ENCODE results near the gene GLP2R. TPM values are rescaled to one million over a fixed set of nuclear protein-coding genes. Genes with fewer than 3 reads are reported as not detected.

The GLP2R gene
- total RNA-seq, 2 experiments from 2014 or later, result not detected

DNA sequence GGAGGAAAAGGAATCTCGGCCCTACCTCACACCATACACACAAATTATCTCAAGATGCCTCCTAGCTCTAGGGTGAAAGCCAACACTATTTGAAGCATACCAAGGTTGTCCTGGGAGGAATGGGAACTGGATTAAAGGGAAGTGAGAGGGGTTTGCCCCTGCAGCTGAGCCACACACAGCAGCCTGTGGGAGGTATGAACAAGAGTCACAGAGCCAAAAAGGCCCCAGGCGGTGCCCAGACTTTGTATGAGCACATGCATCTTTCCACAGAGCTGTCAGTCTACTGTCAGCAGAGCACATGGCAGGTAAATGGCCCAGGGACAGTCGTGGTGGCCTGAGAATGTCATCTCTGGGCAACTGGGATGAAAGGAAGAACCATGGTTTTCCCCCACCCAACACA, 110.4 kb downstream of the GLP2R start:
- POLR2A ChIA-PET, result no interaction called here
- Histone ChIP-seq H3K9me2 (ENCODE audit: insufficient read depth, low read length) (no peaks in the 10 kb centered on the region), H3K27ac (ENCODE audit: low read depth, low read length, poor library complexity, severe bottlenecking) (no peak overlapping the region), H3K36me3 (ENCODE audit: insufficient read depth, low read length) (no peaks in the 10 kb centered on the region), H3K4me2 (ENCODE audit: low read length) (no peak overlapping the region), H2AFZ (ENCODE audit: low read length) (no peak overlapping the region), H4K20me1 (ENCODE audit: insufficient read depth, low read length) (no peaks in the 10 kb centered on the region), H3K4me1 (ENCODE audit: insufficient read depth, low read length, poor library complexity, severe bottlenecking) (no peaks in the 10 kb centered on the region), H3K9me3 (ENCODE audit: low read length) (no peaks in the 10 kb centered on the region), H3K4me3 (ENCODE audit: low read depth, low read length, poor library complexity, severe bottlenecking) (no peak overlapping the region), H3K79me2 (ENCODE audit: insufficient read depth, low read depth, low read length) (no peaks in the 10 kb centered on the region)
- intact Hi-C loops (cut with micrococcal nuclease; ENCODE audit: unreplicated experiment), result no loop called here
- TF ChIP-seq, protein P1, sequence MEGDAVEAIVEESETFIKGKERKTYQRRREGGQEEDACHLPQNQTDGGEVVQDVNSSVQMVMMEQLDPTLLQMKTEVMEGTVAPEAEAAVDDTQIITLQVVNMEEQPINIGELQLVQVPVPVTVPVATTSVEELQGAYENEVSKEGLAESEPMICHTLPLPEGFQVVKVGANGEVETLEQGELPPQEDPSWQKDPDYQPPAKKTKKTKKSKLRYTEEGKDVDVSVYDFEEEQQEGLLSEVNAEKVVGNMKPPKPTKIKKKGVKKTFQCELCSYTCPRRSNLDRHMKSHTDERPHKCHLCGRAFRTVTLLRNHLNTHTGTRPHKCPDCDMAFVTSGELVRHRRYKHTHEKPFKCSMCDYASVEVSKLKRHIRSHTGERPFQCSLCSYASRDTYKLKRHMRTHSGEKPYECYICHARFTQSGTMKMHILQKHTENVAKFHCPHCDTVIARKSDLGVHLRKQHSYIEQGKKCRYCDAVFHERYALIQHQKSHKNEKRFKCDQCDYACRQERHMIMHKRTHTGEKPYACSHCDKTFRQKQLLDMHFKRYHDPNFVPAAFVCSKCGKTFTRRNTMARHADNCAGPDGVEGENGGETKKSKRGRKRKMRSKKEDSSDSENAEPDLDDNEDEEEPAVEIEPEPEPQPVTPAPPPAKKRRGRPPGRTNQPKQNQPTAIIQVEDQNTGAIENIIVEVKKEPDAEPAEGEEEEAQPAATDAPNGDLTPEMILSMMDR (conservative IDR thresholded peaks at IDR 0.05; ENCODE audit: low read length), result no peak
- no peak for TF ChIP-seq EZH2phosphoT487 (IDR thresholded peaks at IDR 0.05; ENCODE audit: borderline replicate concordance, low read depth, low read length)
- no peak for DNase-seq (ENCODE audit: low spot score)
- no TSS peak for BruUV-seq (replicated peaks)
- CTCF ChIA-PET (ENCODE audit: unreplicated experiment), result no interaction called here

DNA sequence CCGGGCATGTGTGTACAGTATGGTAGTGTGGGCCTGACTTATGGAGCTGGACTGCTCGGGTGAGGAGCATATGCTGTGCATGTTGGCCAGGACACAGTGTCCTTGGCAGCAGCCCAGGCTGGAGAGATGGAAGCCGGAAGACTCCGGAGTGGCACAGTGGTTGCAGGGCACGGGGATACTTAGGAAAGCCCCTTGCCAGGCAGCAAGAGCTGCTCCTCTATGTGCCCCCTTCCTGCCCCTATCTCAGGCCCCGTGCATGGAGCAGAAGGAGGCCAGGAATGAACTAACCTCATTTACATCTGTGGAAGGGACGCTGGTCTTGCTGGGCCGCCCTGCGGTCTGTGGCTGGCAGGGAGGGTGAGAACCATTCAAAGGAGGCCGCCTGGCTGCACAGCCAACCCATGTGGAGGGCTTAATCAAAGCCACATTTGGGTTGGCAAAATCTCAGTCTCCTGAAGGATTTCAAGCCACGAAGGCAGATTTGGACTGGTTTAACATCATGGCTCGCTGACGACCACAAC, 111.6 kb downstream of the GLP2R start:
- H3K9me3 ChIP-seq (ENCODE audit: low read length), result no peaks in the 10 kb centered on the region
- no TSS peak for BruUV-seq (replicated peaks)
- TF ChIP-seq, protein P1 (conservative IDR thresholded peaks at IDR 0.05; ENCODE audit: low read length), result no peak
- no peak for TF ChIP-seq EZH2phosphoT487 (IDR thresholded peaks at IDR 0.05; ENCODE audit: borderline replicate concordance, low read depth, low read length)
- no peak for DNase-seq (ENCODE audit: low spot score)
- no peak overlapping the region for H3K4me2 ChIP-seq (ENCODE audit: low read length)
- no peaks in the 10 kb centered on the region for H3K79me2 ChIP-seq (ENCODE audit: insufficient read depth, low read depth, low read length)
- no peak overlapping the region for H3K4me3 ChIP-seq (ENCODE audit: low read depth, low read length, poor library complexity, severe bottlenecking)
- POLR2A ChIA-PET, result no interaction called here
- CTCF ChIA-PET (ENCODE audit: unreplicated experiment), result no interaction called here
- H3K9me2 ChIP-seq (ENCODE audit: insufficient read depth, low read length), result no peaks in the 10 kb centered on the region
- no peaks in the 10 kb centered on the region for H3K4me1 ChIP-seq (ENCODE audit: insufficient read depth, low read length, poor library complexity, severe bottlenecking)
- H3K36me3 ChIP-seq (ENCODE audit: insufficient read depth, low read length), result no peaks in the 10 kb centered on the region
- no peaks in the 10 kb centered on the region for H4K20me1 ChIP-seq (ENCODE audit: insufficient read depth, low read length)
- no peak overlapping the region for H2AFZ ChIP-seq (ENCODE audit: low read length)
- no peak overlapping the region for H3K27ac ChIP-seq (ENCODE audit: low read depth, low read length, poor library complexity, severe bottlenecking)
- intact Hi-C loops (cut with micrococcal nuclease; ENCODE audit: unreplicated experiment), result no loop called here

DNA sequence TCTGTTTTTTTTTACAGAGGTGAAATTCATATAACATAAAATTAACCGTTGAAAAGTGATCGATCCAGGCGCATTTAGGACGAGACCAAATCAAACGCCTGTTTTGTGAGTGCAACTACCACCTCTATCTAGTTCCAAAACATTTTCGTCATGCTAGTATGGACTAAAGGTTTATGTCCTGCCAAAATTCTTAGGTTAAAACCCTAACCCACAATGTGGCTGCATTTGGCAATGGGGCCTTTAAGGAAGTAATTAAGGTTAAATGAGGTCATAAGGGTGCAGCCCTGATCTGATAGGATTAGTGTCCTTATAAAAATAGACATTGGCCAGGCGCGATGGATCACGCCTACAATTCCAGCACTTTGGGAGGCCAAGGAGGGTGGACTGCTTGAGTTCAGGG, 112.2 kb downstream of the GLP2R start:
- BruUV-seq (replicated peaks), result no TSS peak

More for the DNA sequence above, 112.2 kb downstream of the GLP2R start:
- H3K79me2 ChIP-seq (ENCODE audit: insufficient read depth, low read depth, low read length), result no peaks in the 10 kb centered on the region
- no peaks in the 10 kb centered on the region for H3K9me2 ChIP-seq (ENCODE audit: insufficient read depth, low read length)
- H3K4me1 ChIP-seq (ENCODE audit: insufficient read depth, low read length, poor library complexity, severe bottlenecking), result no peaks in the 10 kb centered on the region
- TF ChIP-seq, protein P1 (conservative IDR thresholded peaks at IDR 0.05; ENCODE audit: low read length), result no peak
- TF ChIP-seq EZH2phosphoT487 (IDR thresholded peaks at IDR 0.05; ENCODE audit: borderline replicate concordance, low read depth, low read length), result no peak
- DNase-seq (ENCODE audit: low spot score), result no peak
- ChIA-PET POLR2A (interaction anchor here (0.7 kb wide), 1 partner anchor 1203 kb away, joined by 3 read pairs; no protein-coding TSS in a partner anchor), CTCF (ENCODE audit: unreplicated experiment) (no interaction called here)
- H3K27ac ChIP-seq (ENCODE audit: low read depth, low read length, poor library complexity, severe bottlenecking), result no peak overlapping the region
- H4K20me1 ChIP-seq (ENCODE audit: insufficient read depth, low read length), result no peaks in the 10 kb centered on the region
- no peak overlapping the region for H3K4me3 ChIP-seq (ENCODE audit: low read depth, low read length, poor library complexity, severe bottlenecking)
- no peaks in the 10 kb centered on the region for H3K9me3 ChIP-seq (ENCODE audit: low read length)
- intact Hi-C loops (cut with micrococcal nuclease; ENCODE audit: unreplicated experiment), result no loop called here
- no peak overlapping the region for H2AFZ ChIP-seq (ENCODE audit: low read length)
- H3K4me2 ChIP-seq (ENCODE audit: low read length), result no peak overlapping the region
- no peaks in the 10 kb centered on the region for H3K36me3 ChIP-seq (ENCODE audit: insufficient read depth, low read length)
